Head of caudate nucleus (tissue), 42 donors: ENCODE measurements around the gene EDAR.

Experiments
- DNase-seq, 42 donors: peaks; one replicate each; pipeline versions ENCODE4 v3.0.0 to v3.0.0-alpha.2; 2020 to 2021; ENCODE audit warnings: mixed read lengths in 7 of 42
- intact Hi-C: fragments of 100-400 bp; cut with DNase I; formaldehyde crosslinking; loops from one replicate; pipeline ENCODE4 v1.15.0; 2022

Gene EDAR

DNA sequence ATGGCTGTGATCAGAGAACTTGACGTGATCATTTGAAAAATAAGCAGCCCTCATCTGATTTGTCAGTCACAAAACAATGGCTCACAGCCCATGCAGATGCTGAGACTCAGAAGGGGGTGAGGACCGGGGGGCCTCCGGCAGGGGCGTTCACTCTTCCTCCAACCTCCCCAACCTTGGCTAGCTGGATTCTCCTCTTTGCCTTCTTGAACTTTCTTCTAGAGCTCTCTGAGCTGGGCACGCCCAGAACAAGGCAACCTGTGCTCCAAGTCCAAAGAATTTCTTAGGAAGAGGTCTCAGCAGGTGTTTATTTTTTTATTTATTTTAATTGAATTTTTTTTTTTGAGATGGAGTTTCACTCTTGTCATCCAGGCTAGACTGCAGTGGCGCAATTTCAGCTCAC lies 16.4 kb downstream of the EDAR start:
- intact Hi-C loops = no loop called here
- no peak for DNase-seq

DNA sequence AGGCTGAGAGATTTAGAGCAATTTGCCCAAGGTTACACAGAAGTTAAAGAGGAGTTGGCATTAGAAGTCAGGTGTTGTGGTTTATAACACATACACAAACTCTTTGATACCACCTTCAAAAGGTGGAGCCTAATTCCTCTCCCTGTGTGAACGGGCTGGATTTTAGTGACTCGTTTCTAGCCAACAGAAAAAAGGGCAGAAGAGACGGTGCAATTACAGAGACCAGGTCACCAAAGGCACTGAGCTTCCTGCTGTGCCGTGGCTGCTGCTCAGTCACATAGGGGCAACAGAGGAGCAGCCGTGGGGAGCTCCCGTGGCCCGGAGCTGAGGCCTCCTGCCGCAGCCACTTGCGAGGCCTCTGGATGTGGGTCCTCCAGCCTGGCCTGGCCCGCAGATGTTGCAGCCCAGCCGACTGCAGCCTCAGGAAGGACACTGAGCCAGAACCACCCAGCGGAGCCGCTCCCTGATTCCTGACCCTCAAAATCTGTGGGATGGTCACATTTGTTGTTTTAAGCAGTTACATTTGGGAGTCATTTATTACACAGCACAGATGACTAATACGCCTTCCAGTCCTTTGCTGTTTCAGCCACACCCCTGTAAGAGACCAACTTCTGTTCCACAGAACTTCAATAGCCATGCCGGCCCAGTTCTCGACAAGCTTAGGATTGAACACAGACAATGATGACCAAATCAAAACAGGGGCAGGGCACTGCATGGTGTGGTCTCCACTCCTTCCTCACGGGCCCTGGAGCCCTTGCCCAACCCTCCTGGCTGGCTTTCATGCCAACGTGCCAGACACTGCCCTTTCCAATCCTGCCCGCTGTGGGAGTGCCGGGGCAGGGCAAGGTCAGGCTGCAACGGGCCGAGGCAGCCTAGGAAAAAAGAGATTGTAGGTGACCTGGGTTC lies 17.1 kb downstream of the EDAR start:
- intact Hi-C loops = no loop called here
- no peak for DNase-seq

GRCh38 chr2:108970369-108970768 lies 18.7 kb downstream of the EDAR start:
- intact Hi-C loops = no loop called here
- no peak for DNase-seq

GRCh38 chr2:108969856-108970255 lies 19.2 kb downstream of the EDAR start:
- no peak for DNase-seq
- intact Hi-C loops = no loop called here

DNA sequence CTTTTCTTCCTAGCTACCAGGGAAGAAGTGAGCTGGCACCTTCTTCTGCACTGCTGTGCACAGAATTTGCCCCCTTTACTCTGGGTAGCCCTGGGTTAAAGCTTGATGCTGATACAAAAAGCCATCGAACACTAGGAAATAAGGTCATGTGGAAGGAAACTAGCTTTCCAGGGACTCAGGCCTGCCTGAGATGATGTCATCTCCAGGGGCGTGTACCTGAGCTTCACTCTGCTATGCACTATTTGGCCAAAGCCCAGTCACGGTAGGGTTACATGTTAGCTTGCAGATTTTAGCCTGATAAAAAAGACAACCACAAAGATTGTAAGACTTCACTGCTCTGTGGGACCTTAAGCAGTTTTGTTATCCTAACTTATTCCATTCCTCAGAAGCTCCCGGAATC lies 20.4 kb downstream of the EDAR start:
- intact Hi-C loops = no loop called here
- DNase-seq = no peak

DNA sequence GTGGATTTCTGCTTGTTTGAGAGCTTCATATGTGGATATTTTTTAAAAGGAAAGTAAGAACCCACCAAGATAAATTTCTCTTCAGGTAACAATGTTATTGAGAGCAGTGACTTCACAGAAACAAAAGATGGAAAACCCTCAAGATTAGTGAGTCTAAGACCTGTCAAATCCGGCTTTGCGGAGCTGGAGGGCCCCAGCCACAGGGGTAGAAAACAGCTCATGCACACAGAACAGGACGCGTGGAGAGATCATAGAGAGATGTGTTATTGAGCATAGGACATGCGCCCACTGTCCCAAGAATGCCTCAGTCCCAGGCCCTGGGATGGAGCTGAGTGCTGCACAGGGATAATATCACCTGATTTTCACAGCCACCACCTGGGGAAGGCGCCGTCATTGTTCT lies 21.3 kb downstream of the EDAR start:
- intact Hi-C loops = no loop called here
- no peak for DNase-seq

DNA sequence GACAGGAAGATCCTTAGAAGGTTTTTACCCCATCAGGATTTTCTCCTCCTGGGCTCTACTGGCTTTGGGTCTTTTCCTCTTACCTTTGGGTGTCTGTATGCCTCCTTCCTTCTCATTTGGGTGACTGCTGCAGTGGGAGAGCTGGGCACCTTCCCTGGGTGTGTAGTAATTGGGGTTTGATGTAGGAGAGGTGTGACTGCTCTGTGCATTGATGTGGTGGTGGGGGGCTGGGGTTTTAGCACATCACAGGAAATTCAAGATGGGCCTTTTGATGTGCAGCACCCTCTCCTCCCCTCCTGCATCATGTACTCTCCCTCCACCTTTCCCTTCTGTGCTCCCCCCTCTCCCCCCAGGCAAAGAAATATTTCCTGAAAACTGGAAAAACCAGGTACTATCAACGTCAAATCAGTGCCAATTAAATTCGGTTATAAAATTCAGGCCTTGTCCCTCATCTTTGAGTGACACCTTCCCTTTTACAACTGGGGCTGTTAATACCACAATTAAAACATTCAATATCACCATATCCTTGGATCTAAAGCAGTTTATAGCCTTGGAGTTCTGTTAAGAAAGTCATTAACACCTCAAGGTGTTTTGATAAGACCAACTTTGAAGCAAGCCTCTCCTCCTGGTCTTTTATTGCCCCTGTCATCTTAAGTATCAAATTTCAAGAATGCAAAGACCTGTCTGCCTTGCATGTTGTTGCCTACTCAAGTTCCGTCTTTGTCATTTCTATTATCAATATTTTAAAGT lies 23.3 kb downstream of the EDAR start:
- intact Hi-C loops = no loop called here
- no peak for DNase-seq

- intact Hi-C loops = no loop called here
- DNase-seq = peak in 1 of 42 donors; percentile 5
Measured at GRCh38 chr2:108963057-108963456, 26.0 kb downstream of the EDAR start.

GRCh38 chr2:108961796-108962195 lies 27.2 kb downstream of the EDAR start:
- intact Hi-C loops = no loop called here
- DNase-seq = no peak

- no peak for DNase-seq
- intact Hi-C loops = no loop called here
Measured at GRCh38 chr2:108960006-108960405, 29.0 kb downstream of the EDAR start.

DNA sequence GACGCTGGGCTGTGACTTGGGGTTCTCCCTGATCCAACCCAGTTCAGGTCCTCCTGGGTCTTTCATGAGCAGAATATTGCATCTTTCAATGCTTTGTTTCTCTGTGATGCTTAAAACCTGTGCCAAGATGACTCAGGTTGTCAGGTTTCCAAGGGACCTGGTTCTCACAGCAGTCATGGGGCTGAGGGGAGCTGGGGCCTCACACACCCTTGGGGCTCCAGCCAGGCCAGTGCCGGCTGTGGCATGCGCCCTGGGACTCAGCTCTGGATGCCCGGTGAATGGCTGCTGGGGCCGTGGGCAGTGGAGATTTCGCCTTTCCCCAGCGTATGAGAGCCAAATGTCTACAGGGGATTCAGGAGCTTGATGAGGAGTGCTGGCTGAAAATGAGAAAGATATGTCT lies 29.6 kb downstream of the EDAR start:
- DNase-seq = peak in 1 of 42 donors; percentile 18
- intact Hi-C loops = no loop called here

GRCh38 chr2:108958632-108959341 lies 30.2 kb downstream of the EDAR start:
- intact Hi-C loops = no loop called here
- peak in 1 of 42 donors; percentile 8 for DNase-seq

DNA sequence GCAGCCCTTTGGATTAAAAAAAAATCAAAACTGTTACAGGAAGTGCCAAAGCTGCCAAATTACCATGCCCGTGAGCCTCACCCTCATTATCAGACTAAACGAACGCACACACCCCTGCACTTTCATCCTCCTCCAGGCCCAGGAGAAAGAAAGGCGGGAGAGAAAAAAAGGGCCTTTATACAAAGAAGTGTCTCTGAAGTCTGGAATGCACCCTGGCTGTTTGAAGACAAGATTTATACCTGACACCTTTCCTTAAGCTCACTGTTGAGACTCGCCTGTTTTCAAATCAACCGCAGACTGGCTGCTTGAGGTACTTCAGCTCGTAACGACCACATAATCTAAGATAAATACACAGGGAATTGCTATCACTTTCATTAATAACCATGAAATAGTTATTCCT lies 31.0 kb downstream of the EDAR start:
- DNase-seq = peak in 1 of 42 donors; percentile 12
- intact Hi-C loops = no loop called here

GRCh38 chr2:108956375-108956774 lies 32.6 kb downstream of the EDAR start:
- intact Hi-C loops = no loop called here
- DNase-seq = no peak

- intact Hi-C loops = no loop called here
- DNase-seq = peak in 2 of 42 donors; percentile 24 to 30
Measured at GRCh38 chr2:108950369-108951135, 38.5 kb downstream of the EDAR start.

DNA sequence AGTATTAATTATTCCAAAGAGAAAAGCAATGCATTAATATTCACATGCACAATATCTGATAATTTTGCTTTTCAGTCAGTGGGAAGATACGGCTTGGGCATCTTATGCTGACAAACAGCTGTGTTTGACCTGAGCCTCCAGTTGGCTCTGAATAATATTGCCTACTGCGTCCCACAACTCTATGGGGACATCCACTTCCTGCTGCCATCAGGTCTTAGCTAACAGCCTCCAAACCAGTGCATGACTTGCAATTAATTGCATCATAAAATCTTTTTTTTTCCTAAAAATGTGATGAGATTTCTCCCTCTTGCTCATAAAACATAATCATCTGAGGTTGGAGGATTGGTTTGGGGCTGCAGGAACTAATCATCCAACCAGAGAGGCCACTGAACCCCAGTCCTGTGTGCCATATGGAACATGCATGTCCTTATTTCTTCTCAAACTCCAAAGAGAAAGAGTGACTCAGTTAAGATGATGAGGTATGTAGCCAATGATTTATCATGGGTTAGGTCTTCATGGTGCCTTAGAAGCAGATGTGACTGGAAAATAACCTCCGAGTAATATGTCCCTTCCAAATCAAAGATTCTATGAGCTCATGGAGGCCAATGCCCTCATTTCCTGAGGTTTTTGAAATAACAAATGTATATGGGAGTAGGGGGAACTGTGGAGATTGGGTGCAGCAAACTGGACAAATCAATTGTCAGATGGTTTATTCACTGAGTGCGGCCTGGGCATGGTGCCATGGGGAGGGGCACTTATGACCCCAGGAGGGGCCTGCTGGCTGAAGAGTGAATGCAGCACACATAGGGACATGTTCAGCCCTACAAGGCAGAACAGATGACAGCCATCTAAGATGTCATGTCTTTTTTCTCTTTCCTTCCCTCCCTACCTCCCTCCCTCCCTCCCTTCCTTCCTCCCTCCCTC lies 39.4 kb downstream of the EDAR start:
- intact Hi-C loops = no loop called here
- peak in 1 of 42 donors; percentile 10 for DNase-seq

GRCh38 chr2:108947271-108947907 lies 41.6 kb downstream of the EDAR start:
- intact Hi-C loops = no loop called here
- DNase-seq = peak in 1 of 42 donors; percentile 4

GRCh38 chr2:108946442-108946841 lies 42.6 kb downstream of the EDAR start:
- no peak for DNase-seq
- intact Hi-C loops = no loop called here
